GM12801 (cell line): ENCODE measurements around the gene HAGHL.

Source experiments
- TF ChIP-seq, protein P1 (sequence below): IDR thresholded peaks from one replicate; pipeline ENCODE4 v1.5.1; 2011; ENCODE audit warnings: control low read depth; ENCODE audit not compliant: insufficient read length; ENCODE audit errors: extremely low read depth

HAGHL gene

GRCh38 chr16:760545-761343 lies 33.8 kb downstream of the HAGHL start, which contains the start of gene MSLN:
TSS of gene MSLN (plus strand) at chr16:760734. CDS start at chr16:762681, 1,947 bp downstream.
- TF ChIP-seq, protein P1, sequence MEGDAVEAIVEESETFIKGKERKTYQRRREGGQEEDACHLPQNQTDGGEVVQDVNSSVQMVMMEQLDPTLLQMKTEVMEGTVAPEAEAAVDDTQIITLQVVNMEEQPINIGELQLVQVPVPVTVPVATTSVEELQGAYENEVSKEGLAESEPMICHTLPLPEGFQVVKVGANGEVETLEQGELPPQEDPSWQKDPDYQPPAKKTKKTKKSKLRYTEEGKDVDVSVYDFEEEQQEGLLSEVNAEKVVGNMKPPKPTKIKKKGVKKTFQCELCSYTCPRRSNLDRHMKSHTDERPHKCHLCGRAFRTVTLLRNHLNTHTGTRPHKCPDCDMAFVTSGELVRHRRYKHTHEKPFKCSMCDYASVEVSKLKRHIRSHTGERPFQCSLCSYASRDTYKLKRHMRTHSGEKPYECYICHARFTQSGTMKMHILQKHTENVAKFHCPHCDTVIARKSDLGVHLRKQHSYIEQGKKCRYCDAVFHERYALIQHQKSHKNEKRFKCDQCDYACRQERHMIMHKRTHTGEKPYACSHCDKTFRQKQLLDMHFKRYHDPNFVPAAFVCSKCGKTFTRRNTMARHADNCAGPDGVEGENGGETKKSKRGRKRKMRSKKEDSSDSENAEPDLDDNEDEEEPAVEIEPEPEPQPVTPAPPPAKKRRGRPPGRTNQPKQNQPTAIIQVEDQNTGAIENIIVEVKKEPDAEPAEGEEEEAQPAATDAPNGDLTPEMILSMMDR, result no peak

- TF ChIP-seq, protein P1, result no peak
Observed at GRCh38 chr16:761625-762513, 35.0 kb downstream of the HAGHL start.

- TF ChIP-seq, protein P1, result no peak
Observed at GRCh38 chr16:762595-763268, 35.8 kb downstream of the HAGHL start.

GRCh38 chr16:763369-764183 lies 36.7 kb downstream of the HAGHL start:
- TF ChIP-seq, protein P1, result no peak

GRCh38 chr16:764184-764750 lies 37.4 kb downstream of the HAGHL start:
- TF ChIP-seq, protein P1, result no peak

DNA sequence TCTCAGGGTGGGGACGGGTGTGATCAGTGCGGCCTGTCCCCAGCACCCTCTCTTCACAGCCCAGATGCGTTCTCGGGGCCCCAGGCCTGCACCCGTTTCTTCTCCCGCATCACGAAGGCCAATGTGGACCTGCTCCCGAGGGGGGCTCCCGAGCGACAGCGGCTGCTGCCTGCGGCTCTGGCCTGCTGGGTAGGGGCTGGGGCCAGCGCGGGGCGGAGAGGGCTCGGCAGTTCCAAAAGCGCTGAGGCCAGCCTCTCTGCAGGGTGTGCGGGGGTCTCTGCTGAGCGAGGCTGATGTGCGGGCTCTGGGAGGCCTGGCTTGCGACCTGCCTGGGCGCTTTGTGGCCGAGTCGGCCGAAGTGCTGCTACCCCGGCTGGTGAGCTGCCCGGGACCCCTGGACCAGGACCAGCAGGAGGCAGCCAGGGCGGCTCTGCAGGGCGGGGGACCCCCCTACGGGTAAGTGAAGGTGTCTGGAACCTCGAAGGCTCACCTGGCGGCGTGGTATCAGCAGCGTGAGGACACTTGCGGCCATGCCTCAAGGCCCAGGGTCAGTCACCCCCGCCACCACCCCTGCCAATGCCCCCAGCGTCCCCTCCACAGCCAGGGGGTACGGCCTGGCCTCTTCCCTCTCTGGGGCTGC lies 38.1 kb downstream of the HAGHL start:
- TF ChIP-seq, protein P1, result no peak
